ENCODE data around the gene KLHL22.
A peak's percentile ranks its signal among the peaks of the same experiment; 100 is the strongest.

KLHL22 gene

DNA sequence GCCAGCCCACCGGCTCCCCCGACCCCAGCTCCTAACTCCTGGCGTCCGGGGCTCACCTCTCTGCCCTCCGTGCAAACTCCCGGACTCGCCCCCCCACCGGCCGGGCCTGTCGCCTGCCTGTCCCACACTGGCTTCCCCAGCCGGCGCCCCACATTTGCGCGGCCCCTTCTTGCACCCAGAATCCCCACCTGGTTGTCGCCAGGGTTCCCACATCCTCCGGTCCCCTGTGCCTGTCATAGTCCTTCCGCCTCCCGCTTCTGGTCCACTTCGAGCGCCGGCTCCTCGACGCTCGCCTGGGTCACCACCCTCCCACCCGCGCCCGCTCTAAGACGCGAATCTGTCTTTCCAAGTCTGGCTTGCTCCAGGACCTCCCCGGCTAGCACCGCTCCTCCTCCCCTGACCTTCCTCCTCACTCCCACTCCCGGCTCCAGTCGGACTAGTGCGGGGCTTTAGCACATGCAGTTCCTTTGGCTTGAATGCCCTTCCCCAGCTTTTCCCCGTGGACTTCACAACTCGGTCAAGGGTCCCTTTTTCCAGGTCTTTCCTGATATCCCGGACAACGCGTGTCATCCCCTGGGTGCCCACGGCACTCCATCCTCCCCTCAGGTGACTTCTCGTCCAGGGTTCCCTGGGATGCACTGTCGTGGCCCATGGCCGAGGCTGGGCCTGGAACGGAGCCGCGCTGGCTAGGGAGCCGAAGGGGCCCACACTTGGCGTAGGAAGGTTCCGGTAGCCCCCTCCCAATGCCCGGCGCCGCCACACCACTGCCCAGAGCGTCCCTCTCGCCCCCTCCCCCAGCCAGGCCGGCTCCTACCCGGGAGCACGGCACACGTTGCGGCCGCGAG, 58.6 kb downstream of the KLHL22 start:
- ATAC-seq (ENCODE audit: low read depth) = peak; percentile 21; the same call in 2 of the 3 replicates
- Histone ChIP-seq H3K27me3 (ENCODE audit: insufficient read depth, poor library complexity, severe bottlenecking) (no peaks in the 10 kb centered on the region), H3K27ac (ENCODE audit: poor library complexity, severe bottlenecking) (peak overlapping the region; percentile 18), H3K36me3 (ENCODE audit: low read depth) (no peaks in the 10 kb centered on the region), H3K9me3 (ENCODE audit: severe bottlenecking) (no peaks in the 10 kb centered on the region), H3K4me3 (ENCODE audit: severe bottlenecking) (peak overlapping the region; percentile 81), H3K4me1 (ENCODE audit: insufficient read depth, poor library complexity, severe bottlenecking) (no peaks in the 10 kb centered on the region)
- peak; percentile 68 for DNase-seq (ENCODE audit: low spot score)
- TF ChIP-seq, protein P1, sequence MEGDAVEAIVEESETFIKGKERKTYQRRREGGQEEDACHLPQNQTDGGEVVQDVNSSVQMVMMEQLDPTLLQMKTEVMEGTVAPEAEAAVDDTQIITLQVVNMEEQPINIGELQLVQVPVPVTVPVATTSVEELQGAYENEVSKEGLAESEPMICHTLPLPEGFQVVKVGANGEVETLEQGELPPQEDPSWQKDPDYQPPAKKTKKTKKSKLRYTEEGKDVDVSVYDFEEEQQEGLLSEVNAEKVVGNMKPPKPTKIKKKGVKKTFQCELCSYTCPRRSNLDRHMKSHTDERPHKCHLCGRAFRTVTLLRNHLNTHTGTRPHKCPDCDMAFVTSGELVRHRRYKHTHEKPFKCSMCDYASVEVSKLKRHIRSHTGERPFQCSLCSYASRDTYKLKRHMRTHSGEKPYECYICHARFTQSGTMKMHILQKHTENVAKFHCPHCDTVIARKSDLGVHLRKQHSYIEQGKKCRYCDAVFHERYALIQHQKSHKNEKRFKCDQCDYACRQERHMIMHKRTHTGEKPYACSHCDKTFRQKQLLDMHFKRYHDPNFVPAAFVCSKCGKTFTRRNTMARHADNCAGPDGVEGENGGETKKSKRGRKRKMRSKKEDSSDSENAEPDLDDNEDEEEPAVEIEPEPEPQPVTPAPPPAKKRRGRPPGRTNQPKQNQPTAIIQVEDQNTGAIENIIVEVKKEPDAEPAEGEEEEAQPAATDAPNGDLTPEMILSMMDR (IDR thresholded peaks at IDR 0.05; ENCODE audit: poor library complexity, severe bottlenecking) = no peak

DNA sequence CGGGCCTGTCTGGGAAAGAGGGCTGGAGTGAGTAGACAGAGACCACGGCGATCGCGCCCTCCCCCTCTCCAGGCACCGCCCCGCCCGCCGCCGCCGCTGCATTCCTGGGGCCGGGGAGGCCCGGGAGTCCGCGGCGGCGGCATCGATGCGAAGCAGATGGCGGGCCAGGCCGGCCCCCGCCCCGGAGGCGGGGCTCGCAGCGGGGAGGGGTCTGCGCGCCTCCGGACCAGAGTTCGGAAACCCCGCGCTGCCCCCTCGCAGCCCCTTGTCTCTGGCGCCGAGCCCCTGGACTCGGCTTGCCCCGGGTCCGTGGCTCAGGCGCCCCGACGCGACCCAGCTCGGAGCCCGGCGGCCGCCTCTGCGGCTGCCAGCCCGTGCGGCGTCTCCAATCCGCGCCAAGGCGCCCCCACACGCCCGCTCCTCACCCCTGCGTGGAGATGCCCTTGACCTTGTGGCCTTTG, 59.3 kb downstream of the KLHL22 start:
- Histone ChIP-seq H3K4me3 (ENCODE audit: severe bottlenecking) (peak overlapping the region; percentile 81), H3K27ac (ENCODE audit: poor library complexity, severe bottlenecking) (peak overlapping the region; percentile 18), H3K27me3 (ENCODE audit: insufficient read depth, poor library complexity, severe bottlenecking) (no peaks in the 10 kb centered on the region), H3K4me1 (ENCODE audit: insufficient read depth, poor library complexity, severe bottlenecking) (no peaks in the 10 kb centered on the region), H3K36me3 (ENCODE audit: low read depth) (no peaks in the 10 kb centered on the region), H3K9me3 (ENCODE audit: severe bottlenecking) (no peaks in the 10 kb centered on the region)
- ATAC-seq (ENCODE audit: low read depth) (peak; percentile 47), DNase-seq (ENCODE audit: low spot score) (no peak)
- TF ChIP-seq, protein P1 (IDR thresholded peaks at IDR 0.05; ENCODE audit: poor library complexity, severe bottlenecking) = no peak

DNA sequence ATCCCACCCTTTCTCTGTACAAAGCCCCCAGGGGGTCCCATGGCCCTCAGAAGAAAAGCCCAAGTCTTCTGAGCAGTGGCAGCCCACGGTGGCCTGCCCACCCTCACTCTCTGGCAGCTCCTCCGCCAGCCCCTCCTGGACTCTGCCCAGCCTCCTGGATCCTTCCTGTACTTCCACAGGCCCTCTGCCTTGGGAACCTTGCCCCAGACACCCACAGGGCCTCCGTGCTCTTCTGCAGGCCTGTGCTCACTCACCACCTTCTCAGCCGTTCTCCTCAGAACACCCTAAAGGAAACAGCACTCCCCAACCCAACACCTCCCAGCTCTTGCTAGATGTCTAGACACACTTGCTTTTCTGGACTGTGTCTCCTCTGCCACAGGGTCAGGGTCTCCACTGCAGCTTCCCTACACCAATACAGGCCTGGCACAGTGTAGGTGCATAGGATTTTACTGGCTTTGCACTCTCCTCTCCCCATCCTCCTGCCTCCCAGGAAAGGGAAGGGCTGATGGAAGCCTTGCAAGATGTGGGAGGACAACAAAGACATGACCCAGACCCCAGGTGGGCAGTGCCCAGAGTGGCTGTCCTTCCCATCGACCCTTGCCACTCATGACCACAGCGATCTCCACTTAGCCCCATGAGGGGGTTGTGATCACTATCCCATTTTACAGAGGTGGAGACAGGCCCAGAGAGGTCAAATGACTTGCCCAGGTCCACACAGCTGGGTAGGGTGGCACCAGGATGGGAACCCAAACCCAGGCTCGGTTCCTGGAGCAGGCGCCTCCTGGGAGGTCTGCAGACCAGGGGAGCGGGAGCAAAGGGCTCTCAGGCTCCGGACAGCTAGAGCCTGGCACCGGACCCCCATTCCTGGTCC, 59.9 kb downstream of the KLHL22 start:
- TF ChIP-seq, protein P1 (IDR thresholded peaks at IDR 0.05; ENCODE audit: poor library complexity, severe bottlenecking) = no peak
- Histone ChIP-seq H3K27ac (ENCODE audit: poor library complexity, severe bottlenecking) (no peak overlapping the region), H3K27me3 (ENCODE audit: insufficient read depth, poor library complexity, severe bottlenecking) (no peaks in the 10 kb centered on the region), H3K9me3 (ENCODE audit: severe bottlenecking) (no peaks in the 10 kb centered on the region), H3K36me3 (ENCODE audit: low read depth) (no peaks in the 10 kb centered on the region), H3K4me3 (ENCODE audit: severe bottlenecking) (peak overlapping the region; percentile 81), H3K4me1 (ENCODE audit: insufficient read depth, poor library complexity, severe bottlenecking) (no peaks in the 10 kb centered on the region)
- ATAC-seq (ENCODE audit: low read depth) = no peak
- DNase-seq (ENCODE audit: low spot score) = peak; percentile 47

DNA sequence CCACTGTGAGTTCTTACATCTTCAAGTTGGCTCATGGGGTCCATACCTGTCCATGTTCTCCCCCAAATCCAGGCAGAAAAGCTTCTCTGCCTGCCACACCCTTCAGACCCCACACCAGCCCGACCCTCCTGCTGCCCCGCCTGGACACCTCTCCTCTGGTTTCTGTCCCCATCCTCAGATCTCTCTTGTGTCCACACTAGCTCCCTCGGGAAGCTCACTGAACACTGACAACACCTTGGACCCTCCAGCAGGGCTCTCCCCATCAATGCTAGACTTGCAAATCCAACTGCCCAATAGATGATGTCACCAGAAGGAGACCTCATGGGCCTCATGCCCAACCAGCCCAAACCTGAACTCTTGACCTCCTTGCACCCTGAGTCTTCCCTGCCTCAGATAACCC, 60.8 kb downstream of the KLHL22 start:
- Histone ChIP-seq H3K4me3 (ENCODE audit: severe bottlenecking) (no peak overlapping the region), H3K27me3 (ENCODE audit: insufficient read depth, poor library complexity, severe bottlenecking) (no peaks in the 10 kb centered on the region), H3K9me3 (ENCODE audit: severe bottlenecking) (no peaks in the 10 kb centered on the region), H3K36me3 (ENCODE audit: low read depth) (no peaks in the 10 kb centered on the region), H3K4me1 (ENCODE audit: insufficient read depth, poor library complexity, severe bottlenecking) (no peaks in the 10 kb centered on the region), H3K27ac (ENCODE audit: poor library complexity, severe bottlenecking) (no peak overlapping the region)
- peak; percentile 46 for DNase-seq (ENCODE audit: low spot score)
- TF ChIP-seq, protein P1 (IDR thresholded peaks at IDR 0.05; ENCODE audit: poor library complexity, severe bottlenecking) = no peak
- ATAC-seq (ENCODE audit: low read depth) = no peak

All from RWPE2 (cell line).